ENCODE measurements around the gene TIRAP.

TIRAP gene

GRCh38 chr11:126341760-126342161 lies 58.9 kb downstream of the TIRAP start:
- peak; percentile 80 to 81 for DNase-seq (ENCODE audit: low read depth in 2 of 2)

GRCh38 chr11:126343051-126343450 lies 60.2 kb downstream of the TIRAP start:
- no peak for DNase-seq (ENCODE audit: low read depth in 2 of 2)

All from fibroblast of skin of left biceps (primary cell).